H1 (cell line): ENCODE data around the gene ARMC7. TPM values are rescaled to one million over a fixed set of nuclear protein-coding genes. Genes with fewer than 3 reads are reported as not detected.

Experiments
- CTCF ChIA-PET: fragments of 300-600 bp; sonication (Branson Sonifier 250); formaldehyde crosslinking; loops from one replicate; lab custom pipeline; 2021; ENCODE audit not compliant: partially characterized antibody; lab: Charles Lee
- POLR2A ChIA-PET: fragments of 300-600 bp; sonication (Branson Sonifier 250); formaldehyde crosslinking; loops from one replicate; lab custom pipeline; 2021; ENCODE audit warnings: inconsistent platforms; ENCODE audit not compliant: partially characterized antibody; lab: Charles Lee
- DNase-seq, 2 experiments: peaks; one replicate each; pipeline versions ENCODE4 v3.0.0 to v3.0.0-alpha.2; 2010 to 2022; ENCODE audit warnings: low spot score in 2 of 2, low read depth in 1 of 2, mixed read lengths in 1 of 2
- FAIRE-seq: peaks from 2 replicates; lab custom pipeline; 2011; peaks lifted over from hg19 to GRCh38; lab: Jason Lieb, UNC
- H2AFZ ChIP-seq: 2 replicates; pipeline ENCODE4 v1.8.1; 2012; ENCODE audit warnings: low read length, inconsistent platforms
- H2AK5ac ChIP-seq: 2 replicates; pipeline ENCODE4 v1.6.1; 2013; ENCODE audit warnings: low read depth, low read length
- H2BK120ac ChIP-seq: replicated peaks from 2 replicates; pipeline ENCODE3; 2013; ENCODE audit warnings: low read depth, low read length, inconsistent platforms
- H2BK12ac ChIP-seq: 2 replicates; pipeline ENCODE4 v1.6.1; 2013; ENCODE audit warnings: low read depth, low read length
- H2BK15ac ChIP-seq: 2 replicates; pipeline ENCODE4 v1.6.1; 2013; ENCODE audit warnings: low read length
- H2BK20ac ChIP-seq: 2 replicates; pipeline ENCODE4 v1.6.1; 2013; ENCODE audit warnings: low read length
- H2BK5ac ChIP-seq: 2 replicates; pipeline ENCODE4 v1.6.1; 2013; ENCODE audit warnings: low read depth, low read length
- H3K14ac ChIP-seq: 2 replicates; pipeline ENCODE4 v1.6.1; 2013; ENCODE audit warnings: inconsistent platforms; ENCODE audit not compliant: insufficient read length
- H3K18ac ChIP-seq: 2 replicates; pipeline ENCODE4 v1.6.1; 2013; ENCODE audit warnings: low read length; ENCODE audit errors: extremely low read depth
- H3K23ac ChIP-seq: 2 replicates; pipeline ENCODE4 v1.6.1; 2013; ENCODE audit warnings: inconsistent platforms; ENCODE audit not compliant: insufficient read length
- H3K23me2 ChIP-seq: 2 replicates; pipeline ENCODE4 v1.6.1; 2013; ENCODE audit warnings: low read depth, low read length
- H3K27ac ChIP-seq: 2 replicates; pipeline ENCODE4 v1.6.1; 2011; ENCODE audit warnings: low read depth, low read length, inconsistent platforms
- H3K27me3 ChIP-seq, 4 experiments: replicated peaks in 1 of 4; 1 replicate in 1 of 4; 2 replicates in 3 of 4; pipeline versions ENCODE4 v1.6.1 to v1.8.1; 2011 to 2013; ENCODE audit warnings: low read length in 3 of 4, mild to moderate bottlenecking in 3 of 4, inconsistent platforms in 2 of 4, mixed read lengths in 2 of 4, moderate library complexity in 1 of 4; ENCODE audit not compliant: control insufficient read depth in 3 of 4, insufficient read depth in 3 of 4; ENCODE audit errors: extremely low read depth in 1 of 4
- H3K36me3 ChIP-seq, 4 experiments: 2 replicates each; pipeline versions ENCODE4 v1.6.1 to v1.8.1; 2011 to 2013; ENCODE audit warnings: mild to moderate bottlenecking in 4 of 4, low read length in 3 of 4, moderate library complexity in 2 of 4, control low read depth in 1 of 4, inconsistent platforms in 1 of 4; ENCODE audit not compliant: insufficient read depth in 4 of 4, control insufficient read depth in 2 of 4
- H3K4ac ChIP-seq: replicated peaks from 2 replicates; pipeline ENCODE3; 2013; ENCODE audit warnings: low read length, low read depth, mixed read lengths, inconsistent platforms; ENCODE audit not compliant: insufficient read length
- H3K4me1 ChIP-seq, 4 experiments: replicated peaks in 1 of 4; 1 replicate in 1 of 4; 2 replicates in 3 of 4; pipeline versions ENCODE4 v1.6.1 to v1.8.1; 2011 to 2013; ENCODE audit warnings: low read length in 3 of 4, inconsistent platforms in 2 of 4, mixed read lengths in 1 of 4; ENCODE audit not compliant: insufficient read depth in 4 of 4, control insufficient read depth in 3 of 4
- H3K4me2 ChIP-seq, 2 experiments: 2 replicates each; pipeline versions ENCODE4 v1.6.1 to v1.8.1; 2011 to 2013; ENCODE audit warnings: low read depth in 2 of 2, low read length in 2 of 2, control low read depth in 1 of 2, inconsistent platforms in 1 of 2, mild to moderate bottlenecking in 1 of 2; ENCODE audit not compliant: insufficient read depth in 1 of 2
- H3K4me3 ChIP-seq, 4 experiments: fragments of 200-600, 300-600 bp in 1 of 4; sonication (generic), shearing (Covaris generic), sonication (Bioruptor Twin) in 1 of 4; 2 replicates each; pipeline versions ENCODE4 v1.5.1 to v1.8.1; 2011 to 2016; ENCODE audit warnings: low read length in 4 of 4, low read depth in 3 of 4, control low read depth in 2 of 4, inconsistent platforms in 2 of 4, mild to moderate bottlenecking in 2 of 4, mixed read lengths in 1 of 4, moderate library complexity in 1 of 4; ENCODE audit not compliant: insufficient read depth in 2 of 4; ENCODE audit errors: extremely low read depth in 1 of 4
- H3K56ac ChIP-seq: replicated peaks from 2 replicates; pipeline ENCODE3; 2013; ENCODE audit warnings: low read depth, mild to moderate bottlenecking, mixed read lengths, low read length, inconsistent platforms; ENCODE audit not compliant: insufficient read length
- H3K79me1 ChIP-seq: 2 replicates; pipeline ENCODE4 v1.6.1; 2013; ENCODE audit warnings: low read depth, low read length, control low read depth
- H3K79me2 ChIP-seq, 2 experiments: 2 replicates each; pipeline versions ENCODE4 v1.6.1 to v1.8.1; 2012 to 2013; ENCODE audit warnings: low read length in 2 of 2, mild to moderate bottlenecking in 2 of 2, inconsistent platforms in 1 of 2; ENCODE audit not compliant: insufficient read depth in 2 of 2, control insufficient read depth in 1 of 2
- H3K9ac ChIP-seq, 4 experiments: replicated peaks in 1 of 4; 1 replicate in 1 of 4; 2 replicates in 3 of 4; pipeline versions ENCODE4 v1.6.1 to v1.8.1; 2011 to 2013; ENCODE audit warnings: low read depth in 3 of 4, low read length in 3 of 4, control low read depth in 2 of 4, mild to moderate bottlenecking in 2 of 4, moderate library complexity in 2 of 4, inconsistent platforms in 1 of 4; ENCODE audit errors: extremely low read depth in 1 of 4
- H3K9me3 ChIP-seq, 2 experiments: 2 replicates each; pipeline versions ENCODE4 v1.6.1 to v1.8.1; 2012 to 2013; ENCODE audit warnings: mild to moderate bottlenecking in 2 of 2, moderate library complexity in 2 of 2, control low read depth in 1 of 2, inconsistent platforms in 1 of 2, low read depth in 1 of 2, low read length in 1 of 2, mixed read lengths in 1 of 2; ENCODE audit not compliant: insufficient read depth in 2 of 2
- H4K20me1 ChIP-seq, 2 experiments: replicated peaks in 1 of 2; 2 replicates each; pipeline versions ENCODE3 to v1.8.1; 2011 to 2013; ENCODE audit warnings: inconsistent platforms in 2 of 2, low read length in 2 of 2, mild to moderate bottlenecking in 1 of 2; ENCODE audit not compliant: insufficient read depth in 2 of 2, control insufficient read depth in 1 of 2
- H4K5ac ChIP-seq: 2 replicates; pipeline ENCODE4 v1.6.1; 2013; ENCODE audit warnings: low read length, low read depth, mixed read lengths, inconsistent platforms; ENCODE audit not compliant: insufficient read length
- H4K8ac ChIP-seq: 2 replicates; pipeline ENCODE4 v1.8.0; 2013; ENCODE audit warnings: mild to moderate bottlenecking, moderate library complexity, low read length, inconsistent platforms; ENCODE audit not compliant: insufficient read depth; ENCODE audit errors: extremely low read depth
- H4K91ac ChIP-seq: replicated peaks from 2 replicates; pipeline ENCODE3; 2013; ENCODE audit warnings: low read length, mixed read lengths, inconsistent platforms; ENCODE audit not compliant: insufficient read length
- ATF2 ChIP-seq: IDR thresholded peaks from 2 replicates; pipeline ENCODE4 v1.6.1; 2012; ENCODE audit warnings: low read length, inconsistent platforms
- CBX8 ChIP-seq: fragments of 300-800, 300-1000 bp; sonication (generic); IDR thresholded peaks from 2 replicates; pipeline ENCODE4 v1.7.1; 2016; ENCODE audit warnings: low read depth, low read length, borderline replicate concordance
- CHD1 ChIP-seq: IDR thresholded peaks from 2 replicates; pipeline ENCODE4 v1.6.1; 2012; ENCODE audit warnings: low read depth, low read length, improper control_type of control experiment
- EZH2 ChIP-seq: fragments of 200-600 bp; sonication (generic); IDR thresholded peaks from 2 replicates; pipeline ENCODE4 v1.7.1; 2012; ENCODE audit warnings: low read depth, mild to moderate bottlenecking, moderate library complexity, low read length, inconsistent platforms; ENCODE audit not compliant: severe bottlenecking
- JUN ChIP-seq: IDR thresholded peaks from 2 replicates; pipeline ENCODE4 v1.6.1; 2011; ENCODE audit warnings: low read depth, mild to moderate bottlenecking, improper control_type of control experiment, low read length
- MAFK ChIP-seq: IDR thresholded peaks from 2 replicates; pipeline ENCODE4 v1.6.1; 2012; ENCODE audit warnings: low read depth, mild to moderate bottlenecking, improper control_type of control experiment, low read length
- RFX5 ChIP-seq: IDR thresholded peaks from 2 replicates; pipeline ENCODE4 v1.6.1; 2011; ENCODE audit warnings: low read depth, low read length, improper control_type of control experiment, borderline replicate concordance
- RNF2 ChIP-seq: fragments of 200-900, 300-1000 bp; sonication (generic); IDR thresholded peaks from 2 replicates; pipeline ENCODE4 v1.7.1; 2016; ENCODE audit warnings: borderline replicate concordance, low read depth, mild to moderate bottlenecking, antibody characterized with exemption, low read length; ENCODE audit not compliant: poor library complexity, severe bottlenecking; ENCODE audit errors: missing control alignments
- RXRA ChIP-seq: IDR thresholded peaks from 2 replicates; pipeline ENCODE4 v1.6.1; 2011; ENCODE audit warnings: low read depth, mild to moderate bottlenecking, low read length, moderate library complexity; ENCODE audit not compliant: insufficient read depth
- WGBS, 2 experiments: shearing (Covaris generic) in 1 of 2; methylation state at CpG; one replicate each; pipeline versions ENCODE4 v1.1.6 to v1.1.7; 2013 to 2015; ENCODE audit warnings: low lambda C conversion rate in 2 of 2, mixed read lengths in 2 of 2, inconsistent platforms in 1 of 2, low coverage in 1 of 2, missing lambda C conversion rate in 1 of 2; ENCODE audit not compliant: insufficient replicate concordance in 2 of 2, insufficient coverage in 1 of 2, insufficient read length in 1 of 2; ENCODE audit errors: extremely low coverage in 1 of 2, missing lambda C conversion rate in 1 of 2; 5-methylcytosine and 5-hydroxymethylcytosine counted together
- polyA plus RNA-seq, 7 experiments: library from polyadenylated mRNA; depleted of rRNA in 3 of 7; stranded (reverse) in 5 of 7; unstranded in 2 of 7; fragments of >200 nt in 5 of 7; fragments of 200-250 nt in 2 of 7; gene quantifications; 1 replicate in 5 of 7; 2 replicates in 1 of 7; 4 replicates in 1 of 7; pipeline versions ENCODE4 v1.2.1 to v1.2.3, GENCODE V29; 2011 to 2013; ENCODE audit warnings: missing spikeins in 2 of 7, mixed read lengths in 2 of 7
- total RNA-seq: library from RNA; stranded (reverse); fragmentation: NEBNext Ultra II Directional; extraction: Animal tissue kit (Norgen Biotek cat#: 25700); gene quantifications from 2 replicates; pipeline ENCODE4 v1.2.1, GENCODE V29; 2021

ARMC7 gene
- total and polyA plus RNA-seq, 2 of the 8 experiments (the other 6 are each of a cell fraction or from before 2014, with no cell fraction given), result 9.8 to 13.6 TPM

DNA sequence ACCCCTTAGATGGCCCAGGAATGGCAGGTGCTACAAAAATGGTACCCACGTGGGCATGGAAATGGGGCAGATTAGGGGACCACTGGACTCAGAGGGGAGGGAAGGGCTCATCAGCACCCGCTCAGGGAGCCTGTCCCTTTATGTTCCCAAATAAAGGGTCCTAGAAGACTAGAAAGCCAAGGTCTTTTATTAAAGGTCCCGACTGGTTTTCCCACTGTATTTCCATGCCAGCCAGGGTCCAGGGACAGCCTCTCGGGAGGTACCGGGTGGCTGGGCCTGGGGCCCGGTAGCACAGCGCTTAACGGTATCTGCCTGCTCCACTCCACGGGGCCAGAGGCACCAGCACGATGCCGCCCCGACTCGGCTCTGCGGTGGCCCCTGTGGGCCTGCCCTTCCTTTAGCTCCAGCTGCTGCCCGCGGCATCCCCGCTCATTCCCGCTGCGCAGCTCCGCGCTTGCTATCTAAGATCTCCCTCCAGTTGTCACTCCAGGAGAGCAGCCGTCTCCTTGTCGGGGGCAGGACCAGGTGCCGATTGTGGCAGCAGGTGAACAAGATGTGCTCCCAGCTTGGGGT lies 20.4 kb downstream of the ARMC7 start:
- no peak overlapping the region for H3K18ac ChIP-seq
- no peaks in the 10 kb centered on the region for H3K27me3 ChIP-seq
- H4K8ac ChIP-seq, result peak overlapping the region; percentile 4; the same call in 1 of the 2 replicates
- no peak overlapping the region for H2BK12ac ChIP-seq
- 92% methylated on average over 21 of the region's 24 CpGs; no CpG with 5 or more reads in 1 of the 2 experiments for WGBS, 2 experiments
- H3K4me2 ChIP-seq, result peak overlapping the region; percentile 46 to 80
- no peak overlapping the region for H2BK120ac ChIP-seq
- H4K91ac ChIP-seq, result no peak overlapping the region
- FAIRE-seq (no peak), DNase-seq (no peak)
- H4K20me1 ChIP-seq, result peaks cover 8 to 11% of the 10 kb centered on the region in 2 experiments
- H2AFZ ChIP-seq, result no peak overlapping the region
- peaks cover 0 to 11% (median 9%) of the 10 kb centered on the region in 4 experiments; a peak in 6 of 8 replicates for H3K36me3 ChIP-seq
- no peak overlapping the region for H2BK20ac ChIP-seq
- H3K9ac ChIP-seq, result no peak overlapping the region
- no peak overlapping the region for H3K4ac ChIP-seq
- H3K27ac ChIP-seq, result no peak overlapping the region
- peak overlapping the region; percentile 69 to 95 (median 74); a peak in 6 of 8 replicates for H3K4me3 ChIP-seq
- no peaks in the 10 kb centered on the region for H3K9me3 ChIP-seq
- H3K23ac ChIP-seq, result no peak overlapping the region
- no peak overlapping the region for H4K5ac ChIP-seq
- peaks cover 0 to 8% (median 4%) of the 10 kb centered on the region in 4 experiments; a peak in 5 of 7 replicates for H3K4me1 ChIP-seq
- peaks cover 3% of the 10 kb centered on the region; the same call in 1 of the 2 replicates for H3K23me2 ChIP-seq
- H2BK15ac ChIP-seq, result no peak overlapping the region
- ChIA-PET POLR2A (interaction anchor here (0.6 to 13.9 kb wide), 21 partner anchors 13 to 1434 kb away, joined by 3 to 134 read pairs (median 5); partner anchors contain the start of genes JPT1, SLC16A5, SUMO2 and TMEM94), CTCF (interaction anchor here (0.6 to 12.9 kb wide), 22 partner anchors 8 to 172 kb away, joined by 3 to 239 read pairs (median 6); partner anchors contain the start of genes ARMC7, MRPS7 and NUP85)
- H2AK5ac ChIP-seq, result no peak overlapping the region
- H3K79me1 ChIP-seq, result no peaks in the 10 kb centered on the region; the same call in 1 of the 2 replicates
- H3K56ac ChIP-seq, result no peak overlapping the region
- peaks cover 0 to 9% of the 10 kb centered on the region in 2 experiments; a peak in 1 of 4 replicates for H3K79me2 ChIP-seq
- H3K14ac ChIP-seq, result no peak overlapping the region
- H2BK5ac ChIP-seq, result no peak overlapping the region
- TF ChIP-seq ATF2 (no peak), EZH2 (no peak), RXRA (no peak), RNF2 (no peak), JUN (no peak), MAFK (no peak), CBX8 (no peak), CHD1 (no peak), RFX5 (no peak)
